Measurements from ENCODE around the gene TEX264. TPM values are rescaled to one million over a fixed set of nuclear protein-coding genes. Genes with fewer than 3 reads are reported as not detected.

The TEX264 gene
- polyA plus RNA-seq, 1 donor, result 57.3 TPM

DNA sequence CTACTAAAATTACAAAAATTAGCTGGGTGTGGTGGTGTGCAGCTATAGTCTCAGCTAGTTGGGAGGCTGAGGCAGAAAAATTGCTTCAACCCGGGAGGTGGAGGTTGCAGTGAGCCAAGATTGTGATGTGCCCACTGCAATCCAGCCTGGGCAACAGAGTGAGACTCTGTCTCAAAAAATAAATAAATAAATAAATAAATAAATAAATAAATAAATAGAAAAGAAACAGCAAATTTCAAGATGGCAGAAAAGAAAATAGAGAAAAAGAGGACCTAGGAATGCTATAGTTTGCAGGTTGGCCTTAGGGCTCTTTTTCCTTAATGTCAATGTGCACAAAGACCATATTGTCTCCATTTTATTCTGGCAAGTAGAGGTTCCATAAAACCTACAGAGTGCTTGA, 79.8 kb downstream of the TEX264 start:
- DNase-seq, result no peak

DNA sequence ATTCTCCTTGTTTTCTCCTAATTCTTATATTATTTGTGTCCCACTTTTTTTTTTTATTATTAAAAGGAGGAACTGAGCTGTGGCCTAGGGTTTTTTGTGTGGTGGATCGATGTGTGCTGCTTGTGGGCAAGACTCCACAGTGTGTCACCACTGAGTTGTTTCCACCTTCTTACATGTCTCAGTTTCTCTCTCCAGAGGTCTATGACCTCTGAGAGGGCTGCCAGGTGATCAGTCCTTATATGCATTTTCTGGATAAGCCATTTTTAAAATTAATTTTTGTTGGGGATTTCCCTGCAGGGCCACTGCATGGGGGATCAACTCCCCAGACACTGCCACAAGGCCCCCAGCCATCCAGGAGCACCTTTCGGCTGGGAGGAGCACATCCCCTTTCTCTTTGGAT, 80.2 kb downstream of the TEX264 start:
- no peak for DNase-seq

Other genes starting within 250 kb of the TEX264 start
- gene DCAF1, start 171.2 kb upstream of the TEX264 start, polyA plus RNA-seq (ENCODE audit: insufficient read length), result 32.3 TPM
- gene RAD54L2, start 132.5 kb upstream of the TEX264 start, polyA plus RNA-seq (ENCODE audit: insufficient read length), result 20.8 TPM
- gene GRM2, start 35.8 kb downstream of the TEX264 start, polyA plus RNA-seq (ENCODE audit: insufficient read length), result 0.52 TPM
- gene IQCF6, start 108.0 kb downstream of the TEX264 start, polyA plus RNA-seq (ENCODE audit: insufficient read length), result not detected
- not detected for gene IQCF2, start 190.4 kb downstream of the TEX264 start, polyA plus RNA-seq (ENCODE audit: insufficient read length)
- gene IQCF5, start 204.3 kb downstream of the TEX264 start, polyA plus RNA-seq (ENCODE audit: insufficient read length), result not detected
- gene IQCF1, start 232.1 kb downstream of the TEX264 start, polyA plus RNA-seq (ENCODE audit: insufficient read length), result not detected